ENCODE measurements around the gene LYG1.
"Not testable (repeated sequence)": the region's sequence is repeated elsewhere in the genome, so short reads cannot be mapped to it uniquely, and the experiment has no call there.

GRCh38 chr2:99278195-99278765 lies 22.7 kb downstream of the LYG1 start:
- not testable (repeated sequence) for TF ChIP-seq CTCF, POLR2A (IDR thresholded peaks at IDR 0.05)

Data from thyroid gland (tissue), 4 donors.